CD8-positive, alpha-beta memory T cell (primary cell): Measurements from ENCODE around the gene RBPJL. TPM values are rescaled to one million over a fixed set of nuclear protein-coding genes. Genes with fewer than 3 reads are reported as not detected.
A peak's percentile ranks its signal among the peaks of the same experiment; 100 is the strongest.

Source experiments
- CTCF ChIA-PET: fragments of 350-600 bp; sonication (Branson Sonifier 250); formaldehyde crosslinking; loops from one replicate; lab custom pipeline; 2021; ENCODE audit warnings: antibody characterized with exemption; lab: Charles Lee
- POLR2A ChIA-PET: fragments of 350-600 bp; sonication (Branson Sonifier 250); formaldehyde crosslinking; loops from one replicate; lab custom pipeline; 2021; ENCODE audit warnings: antibody characterized with exemption; lab: Charles Lee
- DNase-seq, 5 donors: peaks; one replicate each; pipeline versions ENCODE4 v3.0.0 to v3.0.0-alpha.2; 2020 to 2022; ENCODE audit warnings: mixed read lengths in 1 of 5
- H3K27ac ChIP-seq: one replicate; pipeline ENCODE4 v1.7.0; 2013; ENCODE audit warnings: low read depth, mild to moderate bottlenecking, low read length, moderate library complexity
- H3K27me3 ChIP-seq: 2 replicates; pipeline ENCODE4 v1.7.0; 2013; ENCODE audit warnings: low read length, mild to moderate bottlenecking; ENCODE audit not compliant: insufficient read depth, poor library complexity, severe bottlenecking
- H3K36me3 ChIP-seq: 2 replicates; pipeline ENCODE4 v1.7.0; 2013; ENCODE audit warnings: mild to moderate bottlenecking, low read length, moderate library complexity; ENCODE audit not compliant: insufficient read depth
- H3K4me1 ChIP-seq: 2 replicates; pipeline ENCODE4 v1.7.0; 2013; ENCODE audit warnings: mild to moderate bottlenecking, low read length, moderate library complexity; ENCODE audit not compliant: insufficient read depth
- H3K4me3 ChIP-seq: 2 replicates; pipeline ENCODE4 v1.7.0; 2013; ENCODE audit warnings: mild to moderate bottlenecking, low read length
- H3K9me3 ChIP-seq: 2 replicates; pipeline ENCODE4 v1.7.0; 2013; ENCODE audit warnings: mild to moderate bottlenecking, low read length
- H3K27ac Mint-ChIP-seq, 8 donors: one replicate each; pipeline ENCODE4 v1.8.0; 2020 to 2021; ENCODE audit warnings: mixed read lengths in 8 of 8, mild to moderate bottlenecking in 6 of 8, inconsistent platforms in 3 of 8, moderate library complexity in 3 of 8
- H3K27me3 Mint-ChIP-seq, 2 donors: one replicate each; pipeline ENCODE4 v1.8.0; 2020 to 2021; ENCODE audit warnings: mixed read lengths in 2 of 2, mild to moderate bottlenecking in 1 of 2, moderate library complexity in 1 of 2
- H3K36me3 Mint-ChIP-seq, 3 donors: one replicate each; pipeline ENCODE4 v1.8.0; 2020 to 2021; ENCODE audit warnings: mixed read lengths in 3 of 3, inconsistent platforms in 1 of 3, mild to moderate bottlenecking in 1 of 3
- H3K4me1 Mint-ChIP-seq, 3 donors: one replicate each; pipeline ENCODE4 v1.8.0; 2020 to 2021; ENCODE audit warnings: mixed read lengths in 3 of 3, inconsistent platforms in 1 of 3, mild to moderate bottlenecking in 1 of 3
- H3K4me3 Mint-ChIP-seq, 7 donors: one replicate each; pipeline ENCODE4 v1.8.0; 2020 to 2021; ENCODE audit warnings: mixed read lengths in 7 of 7, mild to moderate bottlenecking in 6 of 7, moderate library complexity in 4 of 7, inconsistent platforms in 2 of 7
- H3K9me3 Mint-ChIP-seq, 5 donors: one replicate each; pipeline ENCODE4 v1.8.0; 2020 to 2022; ENCODE audit warnings: mixed read lengths in 5 of 5, mild to moderate bottlenecking in 3 of 5, moderate library complexity in 2 of 5, inconsistent platforms in 1 of 5
- polyA plus RNA-seq: library from polyadenylated mRNA; unstranded; fragments of 300-500 nt; fragmentation: Illumina TruSeq; gene quantifications from one replicate; pipeline ENCODE4 v1.2.3, GENCODE V29; 2021
- total RNA-seq, 2 experiments: library from RNA; stranded (reverse); gene quantifications; one replicate each; pipeline ENCODE4 v1.2.3, GENCODE V29; 2021

RBPJL gene
- total and polyA plus RNA-seq, 3 experiments from 2014 or later = not detected

DNA sequence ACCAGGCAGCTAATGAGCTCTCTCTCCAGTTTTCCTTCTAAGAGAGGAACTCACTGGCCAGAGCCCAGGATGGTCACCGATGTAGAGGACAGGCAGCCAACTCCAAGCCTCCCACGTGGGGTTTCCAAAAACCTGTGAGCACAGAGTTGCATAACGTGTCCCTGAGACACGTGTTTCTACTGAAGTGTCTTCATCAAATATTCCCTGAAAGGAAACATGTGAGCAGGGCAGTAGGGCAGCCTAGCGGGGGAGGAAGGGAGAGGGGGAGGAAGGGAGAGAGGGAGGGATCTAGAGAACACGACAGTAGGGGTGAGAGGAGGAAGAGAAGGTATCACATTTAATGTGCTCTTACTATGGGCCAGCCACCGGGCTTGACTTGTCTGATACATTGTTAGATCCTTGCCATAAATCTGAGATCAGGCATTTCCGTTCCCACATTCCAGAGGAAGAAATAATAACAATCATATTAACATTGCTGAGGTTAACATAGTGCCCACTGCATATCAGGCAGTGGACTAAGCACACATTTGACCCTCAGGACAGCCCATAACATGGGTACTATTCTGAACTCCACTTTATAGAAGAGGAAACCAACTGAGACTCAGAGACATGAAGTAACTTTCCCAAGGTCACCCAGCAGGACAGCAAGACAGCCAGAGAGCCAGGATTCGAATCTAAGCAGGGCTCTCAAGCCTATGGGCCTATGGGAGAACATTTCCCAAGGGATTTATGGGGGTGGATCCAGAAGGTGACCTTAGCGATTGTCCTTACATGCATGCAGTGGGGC is 51.8 kb downstream of the RBPJL start:
- Histone ChIP-seq H3K9me3 (no peaks in the 10 kb centered on the region), H3K36me3 (no peaks in the 10 kb centered on the region), H3K4me3 (no peak overlapping the region), H3K27me3 (no peaks in the 10 kb centered on the region), H3K4me1 (peaks cover 4% of the 10 kb centered on the region), H3K27ac (no peak overlapping the region)
- DNase-seq = no peak
- Mint-ChIP-seq H3K27ac (peak overlapping the region in 2 of 8 donors; percentile 6 to 33), H3K36me3 (peaks cover 0 to 6% (median 0%) of the 10 kb centered on the region in 3 donors), H3K27me3 (peaks cover 0 to 1% of the 10 kb centered on the region in 2 donors), H3K9me3 (no peaks in the 10 kb centered on the region), H3K4me1 (peaks cover 19 to 44% (median 35%) of the 10 kb centered on the region in 3 donors), H3K4me3 (no peak overlapping the region)
- ChIA-PET POLR2A (no interaction called here), CTCF (interaction anchor here (2.0 to 7.8 kb wide), 3 partner anchors 16 to 412 kb away, joined by 8 to 137 read pairs (median 35); partner anchors contain the start of gene TP53TG5)

DNA sequence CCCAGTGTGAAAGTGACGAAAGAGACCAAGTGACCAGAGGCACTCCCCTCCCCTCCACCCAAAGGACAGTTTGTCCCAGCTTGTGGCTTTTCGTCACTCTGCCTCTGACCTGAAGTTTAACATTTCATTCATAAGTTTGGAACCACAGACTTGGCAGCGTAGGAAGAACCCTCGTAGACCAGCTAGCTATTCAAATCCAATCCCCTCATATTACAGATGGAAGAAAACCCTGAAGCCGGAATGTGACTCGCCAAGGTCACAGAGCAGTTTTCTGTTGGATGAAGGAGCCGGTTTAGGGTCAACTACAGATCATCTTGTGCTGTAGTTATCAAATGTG is 52.4 kb downstream of the RBPJL start:
- Mint-ChIP-seq H3K36me3 (peaks cover 0 to 12% (median 2%) of the 10 kb centered on the region in 3 donors), H3K9me3 (no peaks in the 10 kb centered on the region), H3K4me3 (no peak overlapping the region), H3K4me1 (peaks cover 25 to 44% (median 41%) of the 10 kb centered on the region in 3 donors), H3K27me3 (peaks cover 0 to 1% of the 10 kb centered on the region in 2 donors), H3K27ac (peak overlapping the region in 1 of 8 donors; percentile 6)
- H3K27me3 ChIP-seq = no peaks in the 10 kb centered on the region
- POLR2A ChIA-PET = interaction anchor here (1.5 kb wide), 1 partner anchor 11 kb away, joined by 4 read pairs; the partner anchor contains the start of gene SDC4
- H3K4me1 ChIP-seq = peaks cover 9% of the 10 kb centered on the region
- no peak for DNase-seq
- no peak overlapping the region for H3K4me3 ChIP-seq
- H3K9me3 ChIP-seq = no peaks in the 10 kb centered on the region
- CTCF ChIA-PET = interaction anchor here (1.0 to 7.8 kb wide), 5 partner anchors 16 to 412 kb away, joined by 3 to 167 read pairs (median 57); partner anchors contain the start of gene TP53TG5
- H3K36me3 ChIP-seq = no peaks in the 10 kb centered on the region
- H3K27ac ChIP-seq = no peak overlapping the region

DNA sequence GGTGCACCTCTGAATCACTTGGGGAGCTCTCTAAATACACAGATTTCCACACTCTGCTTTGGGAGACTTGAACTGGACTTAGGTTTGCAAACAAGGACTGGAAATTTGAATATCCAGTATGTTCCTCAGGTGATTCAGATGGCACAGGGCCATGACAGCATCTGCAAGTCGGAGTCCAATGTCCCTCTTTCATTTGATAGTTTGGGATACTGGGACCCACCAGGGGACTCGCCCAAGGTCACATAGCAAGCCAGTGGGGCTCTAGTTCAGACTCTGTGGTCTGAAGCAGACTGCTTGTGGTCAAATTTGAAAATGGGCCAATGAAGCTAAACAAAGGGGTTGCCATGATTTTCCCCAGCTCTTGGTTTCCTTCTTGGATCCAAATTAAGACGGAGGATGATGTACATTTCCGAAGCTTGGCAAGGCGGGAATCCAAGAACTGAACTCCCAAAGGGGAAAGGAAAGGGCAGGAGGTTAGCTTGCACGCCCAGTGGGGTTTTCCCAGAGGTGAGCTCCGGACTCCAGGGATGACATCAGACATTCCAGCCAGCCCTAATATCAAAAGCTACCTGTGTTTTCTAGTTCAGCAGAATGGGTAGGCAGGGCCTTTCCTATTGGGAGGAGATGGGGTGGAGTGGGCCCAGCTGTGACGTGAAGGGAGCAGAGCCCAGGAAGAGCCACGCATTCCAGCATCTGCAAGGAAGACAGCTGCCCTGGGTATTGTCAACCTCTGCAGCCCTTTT is 52.9 kb downstream of the RBPJL start:
- Histone ChIP-seq H3K27me3 (no peaks in the 10 kb centered on the region), H3K27ac (no peak overlapping the region), H3K9me3 (no peaks in the 10 kb centered on the region), H3K4me3 (no peak overlapping the region), H3K4me1 (peaks cover 12% of the 10 kb centered on the region), H3K36me3 (no peaks in the 10 kb centered on the region)
- H3K27ac Mint-ChIP-seq = no peak overlapping the region
- H3K4me1 Mint-ChIP-seq = peaks cover 27 to 44% (median 43%) of the 10 kb centered on the region in 3 donors
- no peak overlapping the region for H3K4me3 Mint-ChIP-seq
- ChIA-PET POLR2A (interaction anchor here (1.5 kb wide), 1 partner anchor 12 kb away, joined by 4 read pairs; the partner anchor contains the start of gene SDC4), CTCF (interaction anchor here (1.0 to 7.8 kb wide), 5 partner anchors 15 to 411 kb away, joined by 3 to 167 read pairs (median 57); partner anchors contain the start of gene TP53TG5)
- peaks cover 0 to 1% of the 10 kb centered on the region in 2 donors for H3K27me3 Mint-ChIP-seq
- no peaks in the 10 kb centered on the region for H3K9me3 Mint-ChIP-seq
- peaks cover 0 to 14% (median 2%) of the 10 kb centered on the region in 3 donors for H3K36me3 Mint-ChIP-seq
- no peak for DNase-seq

DNA sequence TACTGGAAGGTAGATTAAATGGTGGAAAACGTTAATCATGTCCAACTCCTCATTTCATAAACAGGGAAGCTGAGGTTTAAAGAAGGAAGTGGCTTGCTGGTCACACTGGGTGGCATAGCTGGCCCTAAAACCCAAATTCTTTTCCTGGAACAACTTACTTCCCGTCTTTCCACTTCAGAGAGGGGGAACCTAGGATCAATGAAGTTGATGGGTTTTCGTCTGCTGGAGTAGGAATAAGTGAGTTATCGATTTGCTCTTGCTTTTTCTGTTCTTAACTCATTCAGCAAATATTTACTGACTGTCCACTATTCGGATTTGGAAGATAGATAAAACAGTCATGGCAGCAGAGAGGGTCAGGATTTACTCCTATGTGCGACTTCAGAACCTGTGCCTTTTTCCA is 55.2 kb downstream of the RBPJL start:
- CTCF ChIA-PET = interaction anchor here (1.2 to 7.8 kb wide), 11 partner anchors 10 to 409 kb away, joined by 3 to 167 read pairs (median 9); partner anchors contain the start of genes PIGT, SDC4 and TP53TG5
- peaks cover 30% of the 10 kb centered on the region for H3K4me1 ChIP-seq
- H3K27ac Mint-ChIP-seq = no peak overlapping the region
- H3K36me3 ChIP-seq = peaks cover 15% of the 10 kb centered on the region
- H3K9me3 ChIP-seq = no peaks in the 10 kb centered on the region
- H3K4me3 Mint-ChIP-seq = no peak overlapping the region
- H3K27me3 Mint-ChIP-seq = peaks cover 0 to 1% of the 10 kb centered on the region in 2 donors
- H3K27ac ChIP-seq = no peak overlapping the region
- peaks cover 39 to 53% (median 47%) of the 10 kb centered on the region in 3 donors for H3K4me1 Mint-ChIP-seq
- POLR2A ChIA-PET = interaction anchor here (3.7 kb wide), 1 partner anchor 11 kb away, joined by 66 read pairs; no protein-coding TSS in a partner anchor
- no peak for DNase-seq
- H3K9me3 Mint-ChIP-seq = no peaks in the 10 kb centered on the region
- H3K36me3 Mint-ChIP-seq = peaks cover 0 to 34% (median 5%) of the 10 kb centered on the region in 3 donors
- H3K27me3 ChIP-seq = no peaks in the 10 kb centered on the region
- H3K4me3 ChIP-seq = no peak overlapping the region

DNA sequence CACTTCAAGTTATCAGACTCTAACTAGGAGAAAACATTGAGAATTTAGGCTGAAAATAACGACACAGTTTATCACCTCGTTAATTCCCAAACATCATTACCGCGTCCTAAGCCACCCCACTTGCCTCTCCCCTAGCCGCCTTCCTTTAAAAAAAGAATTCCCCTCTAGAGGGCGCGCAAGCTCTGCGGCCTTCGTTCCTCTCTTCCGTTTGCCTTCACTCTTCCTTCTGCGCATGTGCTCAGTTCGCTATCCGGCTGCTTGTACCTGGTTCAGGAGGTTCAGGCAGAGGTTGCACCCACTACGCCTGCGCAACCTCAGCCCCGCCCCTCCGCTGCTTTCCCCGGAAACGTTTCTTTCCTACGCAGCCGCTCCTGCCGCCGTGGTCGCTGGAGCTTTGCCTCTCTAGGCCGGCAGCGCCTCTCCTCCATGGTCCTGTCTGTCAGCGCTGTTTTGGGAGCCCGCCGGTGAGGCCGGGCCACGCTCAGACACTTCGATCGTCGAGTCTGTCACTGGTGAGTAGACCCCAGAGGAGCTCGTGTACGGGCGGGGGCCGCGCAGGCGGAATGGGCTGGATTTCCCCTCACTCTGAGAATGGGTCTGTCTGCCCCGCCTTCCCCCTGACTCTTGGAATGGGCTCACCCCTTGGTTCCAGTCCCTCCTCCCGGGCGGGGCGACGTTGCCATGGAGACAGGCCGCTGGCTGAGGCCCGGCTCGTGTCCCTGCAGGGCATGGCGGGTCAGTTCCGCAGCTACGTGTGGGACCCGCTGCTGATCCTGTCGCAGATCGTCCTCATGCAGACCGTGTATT is 56.4 kb downstream of the RBPJL start, which contains the start of gene SYS1:
TSS of gene SYS1 (plus strand) at position 353 of the 807 bp plus-strand sequence. CDS start at position 729, 376 bp downstream.
- Mint-ChIP-seq H3K27me3 (peaks cover 0 to 1% of the 10 kb centered on the region in 2 donors), H3K9me3 (no peaks in the 10 kb centered on the region), H3K27ac (peak within 1 kb of the TSS; percentile 95 to 100 (median 99)), H3K4me3 (peak within 1 kb of the TSS; percentile 90 to 99 (median 98)), H3K36me3 (peaks cover 0 to 45% (median 8%) of the 10 kb centered on the region in 3 donors), H3K4me1 (peaks cover 44 to 54% (median 48%) of the 10 kb centered on the region in 3 donors)
- H3K27ac ChIP-seq = peak within 1 kb of the TSS; percentile 96
- H3K27me3 ChIP-seq = no peaks in the 10 kb centered on the region
- ChIA-PET CTCF (interaction anchor here (0.7 to 7.8 kb wide), 27 partner anchors 9 to 408 kb away, joined by 3 to 167 read pairs (median 5); partner anchors contain the start of genes PIGT, SDC4 and TP53TG5), POLR2A (interaction anchor here (0.6 to 3.7 kb wide), 11 partner anchors 10 to 90 kb away, joined by 3 to 66 read pairs (median 4); partner anchors contain the start of gene PIGT)
- no peaks in the 10 kb centered on the region for H3K9me3 ChIP-seq
- peak within 1 kb of the TSS; percentile 92 for H3K4me3 ChIP-seq
- H3K36me3 ChIP-seq = peaks cover 27% of the 10 kb centered on the region
- DNase-seq = peak; percentile 98 to 99 (median 99)
- peaks cover 42% of the 10 kb centered on the region for H3K4me1 ChIP-seq

DNA sequence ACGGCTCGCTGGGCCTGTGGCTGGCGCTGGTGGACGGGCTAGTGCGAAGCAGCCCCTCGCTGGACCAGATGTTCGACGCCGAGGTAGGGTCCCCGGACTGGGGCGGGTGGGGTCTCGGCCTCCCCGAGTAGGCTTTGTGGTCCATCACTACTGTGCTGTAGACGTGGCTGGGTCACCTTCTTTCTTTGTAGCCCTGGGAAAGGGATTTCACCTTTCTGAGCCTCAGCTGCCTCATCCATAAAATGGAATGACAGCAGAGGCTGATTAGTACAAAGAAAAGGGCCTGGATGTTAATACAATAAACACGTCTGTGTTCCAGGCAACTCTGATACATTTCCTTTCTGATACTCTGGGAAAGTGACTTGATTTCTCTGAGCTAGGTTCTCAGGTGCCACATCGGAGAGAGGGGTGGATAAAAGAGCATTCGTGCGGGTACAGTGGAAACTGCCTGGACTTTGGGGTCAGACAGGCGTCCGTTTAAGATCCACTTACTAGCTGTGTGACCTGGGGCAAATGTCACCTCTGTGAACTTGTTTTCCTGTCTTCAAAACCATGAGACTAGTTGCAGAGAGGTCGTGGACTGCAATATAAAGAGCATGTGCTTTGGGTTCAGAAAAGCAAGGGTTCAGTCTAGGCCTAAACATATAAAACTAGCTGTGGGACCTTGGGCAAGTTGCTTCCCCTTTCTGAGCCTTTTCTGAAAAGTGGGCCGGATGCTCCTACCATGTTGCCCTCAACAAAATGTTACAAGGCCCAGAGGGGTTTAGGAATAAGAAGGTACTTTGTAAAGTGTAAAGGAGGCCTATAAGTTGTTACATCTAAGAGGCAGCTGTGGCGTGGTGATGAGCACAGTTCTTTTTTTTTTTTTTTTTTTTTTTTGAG is 57.2 kb downstream of the RBPJL start:
- H3K4me1 Mint-ChIP-seq = peaks cover 52 to 57% (median 56%) of the 10 kb centered on the region in 3 donors

More for the DNA sequence above, 57.2 kb downstream of the RBPJL start:
- Histone ChIP-seq H3K27me3 (no peaks in the 10 kb centered on the region), H3K27ac (peak overlapping the region; percentile 96), H3K4me1 (peaks cover 50% of the 10 kb centered on the region), H3K4me3 (peak overlapping the region; percentile 92), H3K9me3 (no peaks in the 10 kb centered on the region), H3K36me3 (peaks cover 27% of the 10 kb centered on the region)
- H3K9me3 Mint-ChIP-seq = no peaks in the 10 kb centered on the region
- peaks cover 0 to 1% of the 10 kb centered on the region in 2 donors for H3K27me3 Mint-ChIP-seq
- peak overlapping the region; percentile 95 to 100 (median 99) for H3K27ac Mint-ChIP-seq
- DNase-seq = no peak
- CTCF ChIA-PET = interaction anchor here (0.7 to 7.8 kb wide), 18 partner anchors 10 to 407 kb away, joined by 3 to 167 read pairs (median 6); partner anchors contain the start of genes PIGT and TP53TG5
- H3K36me3 Mint-ChIP-seq = peaks cover 0 to 52% (median 8%) of the 10 kb centered on the region in 3 donors
- POLR2A ChIA-PET = interaction anchor here (0.8 to 3.7 kb wide), 8 partner anchors 9 to 89 kb away, joined by 3 to 66 read pairs (median 6); partner anchors contain the start of genes DBNDD2 and PIGT
- H3K4me3 Mint-ChIP-seq = peak overlapping the region; percentile 90 to 99 (median 98)
